Ovary (tissue), 9 donors: ENCODE results near the gene PCNT. TPM values are rescaled to one million over a fixed set of nuclear protein-coding genes. Genes with fewer than 3 reads are reported as not detected.

Source experiments
- DNase-seq, 5 donors: peaks; one replicate each; pipeline ENCODE4 v3.0.0-alpha.2; 2019 to 2020
- H3K27ac ChIP-seq, 2 donors: fragments of 200-600 bp; one replicate each; pipeline versions ENCODE4 v1.5.1 to v1.8.0; 2019 to 2022
- H3K27me3 ChIP-seq: fragments of 200-600 bp; one replicate; pipeline ENCODE4 v1.8.0; 2022
- H3K36me3 ChIP-seq: fragments of 200-600 bp; sonication (generic); one replicate; pipeline ENCODE4 v1.5.1; 2019
- H3K4me1 ChIP-seq: one replicate; pipeline ENCODE4 v1.8.1; 2013; ENCODE audit warnings: mild to moderate bottlenecking, moderate library complexity; ENCODE audit not compliant: insufficient read depth
- H3K4me3 ChIP-seq: fragments of 200-600 bp; sonication (generic); one replicate; pipeline ENCODE4 v1.5.1; 2017
- H3K9me3 ChIP-seq, 2 donors: fragments of 200-600 bp in 1 of 2; sonication (generic) in 1 of 2; one replicate each; pipeline versions ENCODE4 v1.5.1 to v1.8.1; 2013 to 2019; ENCODE audit warnings: mild to moderate bottlenecking in 1 of 2, moderate library complexity in 1 of 2
- CTCF ChIP-seq, 3 donors: fragments of 450-650 bp in 2 of 3; fragments of 200-600 bp in 1 of 3; IDR thresholded peaks; one replicate each; pipeline versions ENCODE4 v1.5.1 to v1.8.0; 2016 to 2022; ENCODE audit warnings: antibody characterized with exemption in 3 of 3, mild to moderate bottlenecking in 1 of 3
- EP300 ChIP-seq: sonication (generic); formaldehyde crosslinking; IDR thresholded peaks from one replicate; pipeline ENCODE4 v1.6.1; 2017; ENCODE audit warnings: antibody characterized with exemption
- POLR2A ChIP-seq: fragments of 450-650 bp; IDR thresholded peaks from one replicate; pipeline ENCODE4 v1.6.1; 2017; ENCODE audit warnings: antibody characterized with exemption, mild to moderate bottlenecking, moderate library complexity
- WGBS, 3 donors: extraction: QIAGEN DNeasy Blood & Tissue Kit in 1 of 3; methylation state at CpG; one replicate each; pipeline versions ENCODE4 v1.1.5 to v1.1.7; 2013 to 2017; 5-methylcytosine and 5-hydroxymethylcytosine counted together
- intact Hi-C, 4 donors: fragments of 100-400 bp; cut with DNase I; formaldehyde crosslinking; loops; one replicate each; pipeline versions ENCODE4 v1.11.0 to v1.15.1; 2022 to 2023
- polyA plus RNA-seq, 2 donors: library from polyadenylated mRNA; stranded (reverse); fragments of 200-250 nt in 1 of 2; fragments of 350-450 nt in 1 of 2; fragmentation: Illumina TruSeq in 1 of 2; extraction: RNeasy Lipid Tissue Mini Kit (QIAGEN cat#74804) in 1 of 2; gene quantifications; one replicate each; pipeline ENCODE4 v1.2.3, GENCODE V29; 2013 to 2014
- total RNA-seq, 7 donors: library from RNA; depleted of rRNA in 2 of 7; stranded (reverse); fragments of >200 nt in 2 of 7; fragmentation: NEBNext Ultra II Directional in 3 of 7; extraction: Animal tissue kit (Norgen Biotek cat#: 25700) in 3 of 7; gene quantifications; one replicate each; pipeline versions ENCODE4 v1.1.0 to v1.2.4, GENCODE V29; 2016 to 2023
- donor health status: DM: no; HTN: no; CAD: no; lungs with moderate emphysema.
- donor health status: DM: no; HTN: no; CAD: no.
- donor health status: Bipolar disorder and iron deficiency.
- donor health status: DM: yes; HTN: yes; CAD: no.
- donor health status: DM: no; HTN: no; CAD: no.
- donor health status: DM: yes; HTN: yes; CAD: no.

Gene PCNT
- total and polyA plus RNA-seq, 9 donors: 11.1 to 28.2 (median 18.6) TPM

GRCh38 chr21:46385846-46386733, 62.1 kb downstream of the PCNT start:
- no peak for TF ChIP-seq POLR2A
- no peak for TF ChIP-seq EP300
- H3K27ac ChIP-seq: no peak overlapping the region
- intact Hi-C loops: no loop called here
- 63 to 77% (median 64%) methylated on average over 45 of the region's 45 CpGs for WGBS, 3 donors
- no peak for DNase-seq
- no peak overlapping the region for H3K4me3 ChIP-seq
- H3K27me3 ChIP-seq: no peaks in the 10 kb centered on the region
- peaks cover under 1% of the 10 kb centered on the region for H3K4me1 ChIP-seq
- H3K9me3 ChIP-seq: no peaks in the 10 kb centered on the region
- no peaks in the 10 kb centered on the region for H3K36me3 ChIP-seq

GRCh38 chr21:46386734-46387088, 62.8 kb downstream of the PCNT start:
- no peak overlapping the region for H3K4me3 ChIP-seq
- H3K4me1 ChIP-seq: peaks cover 4% of the 10 kb centered on the region
- intact Hi-C loops: no loop called here
- no peak overlapping the region for H3K27ac ChIP-seq
- TF ChIP-seq EP300: no peak
- TF ChIP-seq CTCF (IDR thresholded peaks at IDR 0.05): no peak
- no peak for TF ChIP-seq POLR2A
- H3K9me3 ChIP-seq: no peaks in the 10 kb centered on the region
- H3K36me3 ChIP-seq: no peaks in the 10 kb centered on the region
- DNase-seq: no peak
- 93 to 95% (median 95%) methylated on average over 13 of the region's 13 CpGs for WGBS, 3 donors
- H3K27me3 ChIP-seq: no peaks in the 10 kb centered on the region

GRCh38 chr21:46388206-46388880, 64.4 kb downstream of the PCNT start:
- H3K36me3 ChIP-seq: no peaks in the 10 kb centered on the region
- TF ChIP-seq CTCF (IDR thresholded peaks at IDR 0.05): no peak
- no peak for TF ChIP-seq POLR2A
- TF ChIP-seq EP300: no peak

GRCh38 chr21:46388896-46389295, 64.9 kb downstream of the PCNT start:
- Histone ChIP-seq H3K27ac (no peak overlapping the region), H3K4me3 (no peak overlapping the region), H3K4me1 (peaks cover 17% of the 10 kb centered on the region), H3K36me3 (no peaks in the 10 kb centered on the region), H3K9me3 (no peaks in the 10 kb centered on the region), H3K27me3 (no peaks in the 10 kb centered on the region)
- no peak for DNase-seq
- no peak for TF ChIP-seq CTCF (IDR thresholded peaks at IDR 0.05)
- no peak for TF ChIP-seq POLR2A
- no peak for TF ChIP-seq EP300
- intact Hi-C loops: no loop called here
- 94 to 97% (median 96%) methylated on average over 23 of the region's 23 CpGs for WGBS, 3 donors

More at GRCh38 chr21:46388206-46388880, 64.4 kb downstream of the PCNT start:
- DNase-seq: no peak
- Histone ChIP-seq H3K4me3 (no peak overlapping the region), H3K27me3 (no peaks in the 10 kb centered on the region), H3K9me3 (no peaks in the 10 kb centered on the region), H3K4me1 (peaks cover 12% of the 10 kb centered on the region), H3K27ac (no peak overlapping the region)
- WGBS, 3 donors: 94 to 96% (median 94%) methylated on average over 30 to 33 of the region's 33 CpGs
- intact Hi-C loops: no loop called here
